Ascending aorta (tissue), 2 donors: Measurements from ENCODE around the gene CYP1A1. TPM values are rescaled to one million over a fixed set of nuclear protein-coding genes. Genes with fewer than 3 reads are reported as not detected.
"Not testable (repeated sequence)": the region's sequence is repeated elsewhere in the genome, so short reads cannot be mapped to it uniquely, and the experiment has no call there.

Experiments
- DNase-seq, 2 donors: peaks; one replicate each; pipeline ENCODE4 v3.0.0-alpha.2; 2019; ENCODE audit warnings: low spot score in 2 of 2
- H3K27ac ChIP-seq, 2 donors: fragments of 200-600 bp; sonication (generic); one replicate each; pipeline ENCODE4 v1.5.1; 2016 to 2017; ENCODE audit warnings: mild to moderate bottlenecking in 1 of 2
- H3K27me3 ChIP-seq: fragments of 200-600 bp; sonication (generic); one replicate; pipeline ENCODE4 v1.5.1; 2017
- H3K36me3 ChIP-seq, 2 donors: fragments of 200-600 bp; sonication (generic); one replicate each; pipeline ENCODE4 v1.5.1; 2016
- H3K4me1 ChIP-seq, 2 donors: fragments of 200-600 bp; sonication (generic); one replicate each; pipeline ENCODE4 v1.5.1; 2016 to 2017; ENCODE audit warnings: mild to moderate bottlenecking in 1 of 2
- H3K4me3 ChIP-seq, 2 donors: fragments of 200-600 bp; sonication (generic); one replicate each; pipeline ENCODE4 v1.5.1; 2016 to 2017; ENCODE audit warnings: mild to moderate bottlenecking in 1 of 2
- H3K9me3 ChIP-seq, 2 donors: fragments of 200-600 bp; sonication (generic); one replicate each; pipeline ENCODE4 v1.5.1; 2016
- CTCF ChIP-seq, 3 experiments: fragments of 200-600 bp in 2 of 3; fragments of 450-650 bp in 1 of 3; sonication (generic) in 2 of 3; IDR thresholded peaks; one replicate each; pipeline ENCODE4 v1.5.1; 2016 to 2019; ENCODE audit warnings: antibody characterized with exemption in 3 of 3, mild to moderate bottlenecking in 1 of 3, moderate library complexity in 1 of 3
- intact Hi-C: fragments of 100-400 bp; cut with DNase I; formaldehyde crosslinking; loops from one replicate; pipeline ENCODE4 v1.15.1; 2023
- total RNA-seq: library from RNA; depleted of rRNA; stranded (reverse); fragments of >200 nt; gene quantifications from one replicate; pipeline ENCODE4 v1.1.0, GENCODE V29; 2016

Gene CYP1A1
- total RNA-seq, 1 donor from 2014 or later: 10.3 TPM

DNA sequence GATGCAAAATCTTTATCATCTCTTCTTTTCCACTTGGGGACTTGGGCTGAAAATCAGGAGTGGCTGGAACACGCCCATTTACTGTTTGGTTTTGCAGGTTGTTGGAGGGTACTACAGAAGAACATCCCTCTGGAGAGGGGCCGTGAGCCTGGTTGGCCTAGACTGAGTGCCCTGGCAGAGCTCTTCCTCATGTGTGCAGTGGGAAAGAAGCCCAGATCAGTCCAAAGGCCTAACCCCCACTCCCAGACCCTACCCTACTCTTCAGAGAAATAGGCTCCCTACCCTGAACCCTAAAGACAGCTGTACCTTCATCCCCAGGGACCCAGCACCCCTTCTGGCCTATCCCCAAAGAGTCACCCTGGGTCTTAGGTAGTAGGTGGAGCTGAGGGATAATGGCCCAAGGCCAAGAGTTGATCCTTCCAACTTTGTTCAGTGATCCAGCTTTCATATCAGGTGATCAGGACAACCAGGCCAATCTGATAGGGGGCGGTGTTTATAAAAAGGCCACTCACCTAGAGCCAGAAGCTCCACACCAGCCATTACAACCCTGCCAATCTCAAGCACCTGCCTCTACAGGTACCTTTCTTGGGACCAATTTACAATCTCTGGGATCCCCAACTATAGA, 23.1 kb upstream of the CYP1A1 start, which contains the start of gene CYP1A2:
CYP1A2 (plus strand) TSS at position 524 of the 625 bp plus-strand sequence. CDS start 894 bp downstream, outside the sequence.
- Histone ChIP-seq H3K27me3 (no peaks in the 10 kb centered on the region), H3K9me3 (no peaks in the 10 kb centered on the region), H3K4me3 (no peak within 1 kb of the TSS), H3K4me1 (no peaks in the 10 kb centered on the region), H3K27ac (no peak within 1 kb of the TSS), H3K36me3 (no peaks in the 10 kb centered on the region)
- no peak for TF ChIP-seq CTCF (IDR thresholded peaks at IDR 0.05)
- no peak for DNase-seq
- intact Hi-C loops: no loop called here

DNA sequence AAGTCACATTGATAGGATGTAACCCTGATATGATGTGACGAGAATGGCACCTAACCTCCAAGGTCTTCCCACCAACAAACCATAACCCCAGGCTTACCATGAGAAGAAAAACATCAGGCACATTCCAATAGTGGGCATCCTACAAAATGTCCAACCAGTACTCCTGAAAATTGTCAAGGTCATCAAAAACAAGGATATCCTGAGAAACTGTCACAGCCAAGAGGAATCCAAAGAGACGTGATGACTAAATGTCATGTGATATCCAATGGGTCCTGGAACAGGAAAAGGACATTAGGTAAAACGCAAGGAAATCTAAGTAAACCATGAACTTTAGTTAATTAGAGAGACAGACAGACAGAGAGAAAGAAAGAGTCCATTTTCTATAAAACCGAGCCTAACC, 21.1 kb upstream of the CYP1A1 start:
- no peak for TF ChIP-seq CTCF (IDR thresholded peaks at IDR 0.05)
- intact Hi-C loops: no loop called here

GRCh38 chr15:74742422-74742821, 17.1 kb upstream of the CYP1A1 start:
- intact Hi-C loops: no loop called here
- H3K9me3 ChIP-seq: peaks cover 0 to 3% of the 10 kb centered on the region in 2 donors

More for the DNA sequence above, 21.1 kb upstream of the CYP1A1 start:
- Histone ChIP-seq H3K4me1 (no peaks in the 10 kb centered on the region), H3K27me3 (no peaks in the 10 kb centered on the region), H3K36me3 (no peaks in the 10 kb centered on the region), H3K9me3 (peaks cover 0 to 3% of the 10 kb centered on the region in 2 donors), H3K4me3 (no peak overlapping the region), H3K27ac (no peak overlapping the region)
- no peak for DNase-seq

GRCh38 chr15:74738239-74738638, 12.9 kb upstream of the CYP1A1 start:
- H3K4me1 ChIP-seq, DNase-seq, H3K27ac ChIP-seq, H3K9me3 ChIP-seq, intact Hi-C loops, H3K36me3 ChIP-seq, H3K4me3 ChIP-seq, H3K27me3 ChIP-seq: not testable (repeated sequence)

More at GRCh38 chr15:74742422-74742821, 17.1 kb upstream of the CYP1A1 start:
- no peaks in the 10 kb centered on the region for H3K4me1 ChIP-seq
- TF ChIP-seq CTCF (IDR thresholded peaks at IDR 0.05): no peak
- no peak overlapping the region for H3K4me3 ChIP-seq
- no peak overlapping the region for H3K27ac ChIP-seq
- DNase-seq: no peak
- no peaks in the 10 kb centered on the region for H3K36me3 ChIP-seq
- no peaks in the 10 kb centered on the region for H3K27me3 ChIP-seq

GRCh38 chr15:74735305-74735704, 10.0 kb upstream of the CYP1A1 start:
- H3K4me3 ChIP-seq: no peak overlapping the region
- no peaks in the 10 kb centered on the region for H3K4me1 ChIP-seq
- H3K36me3 ChIP-seq: no peaks in the 10 kb centered on the region
- TF ChIP-seq CTCF (IDR thresholded peaks at IDR 0.05): no peak
- H3K27ac ChIP-seq: no peak overlapping the region
- H3K9me3 ChIP-seq: no peaks in the 10 kb centered on the region
- DNase-seq: no peak
- intact Hi-C loops: no loop called here
- H3K27me3 ChIP-seq: no peaks in the 10 kb centered on the region

GRCh38 chr15:74733269-74733668, 7.9 kb upstream of the CYP1A1 start:
- DNase-seq: no peak
- no peaks in the 10 kb centered on the region for H3K9me3 ChIP-seq
- no peaks in the 10 kb centered on the region for H3K4me1 ChIP-seq
- no peak overlapping the region for H3K27ac ChIP-seq
- no peaks in the 10 kb centered on the region for H3K27me3 ChIP-seq
- intact Hi-C loops: no loop called here
- H3K4me3 ChIP-seq: no peak overlapping the region
- TF ChIP-seq CTCF (IDR thresholded peaks at IDR 0.05): no peak
- no peaks in the 10 kb centered on the region for H3K36me3 ChIP-seq
